BLaER1 treated with 17β-estradiol and CSF1 and Interleukin-3, amounts not matched to agents 10 nM and 100 nM (cell line): ENCODE measurements around the gene PMIS2.
A peak's percentile ranks its signal among the peaks of the same experiment; 100 is the strongest.
"Not testable (repeated sequence)": the region's sequence is repeated elsewhere in the genome, so short reads cannot be mapped to it uniquely, and the experiment has no call there.

Source experiments
- H3K27ac ChIP-seq, 11 experiments: shearing (Covaris generic); formaldehyde crosslinking; 2 replicates each; pipeline ENCODE4 v1.8.1; 2022
- H3K27me3 ChIP-seq, 11 experiments: shearing (Covaris generic); formaldehyde crosslinking; 2 replicates each; pipeline ENCODE4 v1.8.1; 2022
- H3K36me3 ChIP-seq, 11 experiments: shearing (Covaris generic); formaldehyde crosslinking; 2 replicates each; pipeline ENCODE4 v1.8.1; 2022
- H3K4me1 ChIP-seq, 10 experiments: shearing (Covaris generic); formaldehyde crosslinking; 2 replicates each; pipeline ENCODE4 v1.8.1; 2022
- H3K4me2 ChIP-seq, 11 experiments: shearing (Covaris generic); formaldehyde crosslinking; 2 replicates each; pipeline ENCODE4 v1.8.1; 2022
- H3K4me3 ChIP-seq, 10 experiments: shearing (Covaris generic); formaldehyde crosslinking; 2 replicates each; pipeline ENCODE4 v1.8.1; 2022
- H3K9ac ChIP-seq, 11 experiments: shearing (Covaris generic); formaldehyde crosslinking; 2 replicates each; pipeline ENCODE4 v1.8.1; 2022
- H3K9me3 ChIP-seq, 11 experiments: shearing (Covaris generic); formaldehyde crosslinking; replicated peaks in 1 of 11; 2 replicates each; pipeline ENCODE4 v1.8.1; 2022
- H4K20me1 ChIP-seq, 11 experiments: shearing (Covaris generic); formaldehyde crosslinking; 2 replicates each; pipeline ENCODE4 v1.8.1; 2022
- Cebpa-rat ChIP-seq, 11 experiments: shearing (Covaris generic); IDR thresholded peaks; 2 replicates each; pipeline ENCODE4 v1.8.1; 2022

The PMIS2 gene

GRCh38 chr19:35595928-35596327, 10.0 kb downstream of the PMIS2 start:
- no peak overlapping the region for H3K4me3 ChIP-seq
- H4K20me1 ChIP-seq = no peaks in the 10 kb centered on the region
- no peaks in the 10 kb centered on the region for H3K36me3 ChIP-seq
- peaks cover 0 to 6% (median 0%) of the 10 kb centered on the region in 10 experiments; a peak in 2 of 20 replicates for H3K4me1 ChIP-seq
- H3K9me3 ChIP-seq = no peaks in the 10 kb centered on the region
- no peak overlapping the region for H3K4me2 ChIP-seq
- H3K27me3 ChIP-seq = no peaks in the 10 kb centered on the region
- no peak for TF ChIP-seq Cebpa-rat (IDR thresholded peaks at IDR 0.05)
- no peak overlapping the region for H3K27ac ChIP-seq
- no peak overlapping the region for H3K9ac ChIP-seq

- Histone ChIP-seq H3K4me2 (peak overlapping the region in 4 of 11 experiments; percentile 4 to 37 (median 20); a peak in 3 of 22 replicates), H3K9me3 (no peaks in the 10 kb centered on the region), H3K27ac (no peak overlapping the region), H3K4me3 (no peak overlapping the region), H3K27me3 (no peaks in the 10 kb centered on the region), H4K20me1 (no peaks in the 10 kb centered on the region), H3K36me3 (no peaks in the 10 kb centered on the region), H3K9ac (no peak overlapping the region), H3K4me1 (peaks cover 0 to 6% (median 0%) of the 10 kb centered on the region in 10 experiments; a peak in 2 of 20 replicates)
- TF ChIP-seq Cebpa-rat (IDR thresholded peaks at IDR 0.05) = no peak
Observed at GRCh38 chr19:35596366-35596999, 10.5 kb downstream of the PMIS2 start.

DNA sequence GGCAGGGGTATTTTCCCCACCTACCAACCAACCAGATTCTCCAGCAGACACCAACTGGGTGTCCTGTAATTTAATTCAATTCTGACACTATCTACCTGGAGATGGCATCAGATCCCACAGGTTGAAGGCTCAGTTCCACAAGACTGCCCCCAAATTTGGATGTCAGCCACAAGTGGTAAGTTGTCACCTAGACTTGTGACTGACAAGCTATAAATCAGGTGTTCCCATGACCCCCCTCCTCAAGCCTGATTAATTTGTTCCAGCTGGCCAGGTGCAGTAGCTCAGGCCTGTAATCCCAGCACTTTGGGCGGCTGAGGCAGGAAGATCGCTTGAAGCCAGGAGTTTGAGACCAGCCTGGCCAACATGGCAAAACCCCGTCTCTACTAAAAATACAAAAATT, 16.0 kb downstream of the PMIS2 start:
- no peak overlapping the region for H3K9ac ChIP-seq
- H4K20me1 ChIP-seq = no peaks in the 10 kb centered on the region
- H3K4me1 ChIP-seq = no peaks in the 10 kb centered on the region
- H3K9me3 ChIP-seq = peaks cover 11 to 16% (median 14%) of the 10 kb centered on the region in 11 experiments
- H3K4me2 ChIP-seq = no peak overlapping the region
- no peak for TF ChIP-seq Cebpa-rat (IDR thresholded peaks at IDR 0.05)
- no peaks in the 10 kb centered on the region for H3K27me3 ChIP-seq
- no peak overlapping the region for H3K4me3 ChIP-seq
- H3K36me3 ChIP-seq = no peaks in the 10 kb centered on the region
- no peak overlapping the region for H3K27ac ChIP-seq

DNA sequence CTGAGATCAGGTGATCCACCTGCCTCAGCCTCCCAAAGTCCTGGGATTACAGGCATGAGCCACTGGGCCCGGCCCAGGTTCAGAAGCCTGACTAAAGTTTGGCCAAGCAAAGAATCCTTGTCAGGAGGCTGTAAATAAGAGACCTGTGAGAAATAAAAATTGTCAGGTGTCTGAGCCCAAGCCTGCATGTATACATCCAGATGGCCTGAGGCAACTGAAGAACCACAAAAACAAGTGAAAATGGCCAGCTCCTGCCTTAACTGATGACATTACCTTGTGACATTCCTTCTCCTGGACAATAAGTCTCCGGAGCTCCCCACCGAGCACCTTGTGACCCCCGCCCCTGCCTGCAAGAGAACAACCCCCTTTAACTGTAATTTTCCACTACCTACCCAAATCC, 18.5 kb downstream of the PMIS2 start:
- not testable (repeated sequence) for H4K20me1 ChIP-seq, H3K27me3 ChIP-seq, H3K4me2 ChIP-seq, H3K9ac ChIP-seq, H3K4me1 ChIP-seq, H3K36me3 ChIP-seq, H3K4me3 ChIP-seq, H3K27ac ChIP-seq
- peaks cover 30 to 38% (median 34%) of the 10 kb centered on the region in 11 experiments for H3K9me3 ChIP-seq

GRCh38 chr19:35607170-35607569, 21.2 kb downstream of the PMIS2 start:
- not testable (repeated sequence) for H3K27me3 ChIP-seq, H4K20me1 ChIP-seq, H3K36me3 ChIP-seq, H3K27ac ChIP-seq, H3K4me3 ChIP-seq, H3K9ac ChIP-seq, H3K4me2 ChIP-seq
- Histone ChIP-seq H3K4me1 (peaks cover 4 to 17% (median 9%) of the 10 kb centered on the region in 10 experiments; a peak in 17 of 20 replicates), H3K9me3 (peaks cover 30 to 38% (median 34%) of the 10 kb centered on the region in 11 experiments)

DNA sequence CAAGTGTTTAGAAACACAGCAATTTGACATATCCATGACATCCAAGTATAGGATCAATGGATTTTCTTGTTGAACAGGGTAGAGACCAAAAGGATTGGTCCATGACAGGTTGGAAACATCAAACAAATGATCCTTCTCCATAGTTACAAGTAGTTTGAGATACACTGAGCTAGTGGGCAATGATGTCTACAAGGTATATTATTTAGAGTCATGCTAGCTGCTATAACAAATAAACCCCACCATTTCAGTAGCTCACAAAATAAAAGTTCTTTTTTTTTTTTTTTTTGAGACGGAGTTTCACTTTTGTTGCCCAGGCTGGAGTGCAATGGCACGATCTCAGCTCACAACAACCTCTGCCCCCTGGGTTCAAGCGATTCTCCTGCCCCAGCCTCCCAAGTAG, 21.7 kb downstream of the PMIS2 start:
- TF ChIP-seq Cebpa-rat (IDR thresholded peaks at IDR 0.05) = no peak
- Histone ChIP-seq H3K27me3 (no peaks in the 10 kb centered on the region), H3K9me3 (peaks cover 30 to 38% (median 34%) of the 10 kb centered on the region in 11 experiments), H3K27ac (no peak overlapping the region), H3K4me1 (peaks cover 6 to 19% (median 11%) of the 10 kb centered on the region in 10 experiments; a peak in 17 of 20 replicates), H3K9ac (no peak overlapping the region), H3K4me2 (no peak overlapping the region), H3K4me3 (no peak overlapping the region), H4K20me1 (no peaks in the 10 kb centered on the region), H3K36me3 (no peaks in the 10 kb centered on the region)

DNA sequence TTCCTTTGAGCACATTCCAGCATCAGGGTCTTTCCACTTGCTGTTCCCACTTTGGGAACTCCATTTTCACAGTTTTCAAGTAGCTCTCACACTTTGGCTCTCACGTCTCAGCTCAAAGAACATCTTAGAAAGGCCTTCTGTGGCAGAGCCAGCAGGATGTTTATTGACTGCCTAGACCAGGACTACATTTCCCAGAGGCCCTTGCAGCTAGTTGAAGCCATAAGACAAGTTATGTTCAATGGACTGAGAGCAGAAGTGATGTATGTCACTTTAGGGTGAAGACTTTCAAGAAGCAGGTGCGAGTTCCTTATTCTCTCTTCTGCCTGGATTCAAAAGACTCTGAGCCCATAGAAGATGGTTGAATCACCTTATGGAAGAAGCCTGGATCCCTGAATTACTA, 22.3 kb downstream of the PMIS2 start:
- H3K36me3 ChIP-seq = no peaks in the 10 kb centered on the region
- no peak overlapping the region for H3K4me2 ChIP-seq
- no peak overlapping the region for H3K27ac ChIP-seq
- H3K9me3 ChIP-seq = peaks cover 30 to 38% (median 34%) of the 10 kb centered on the region in 11 experiments
- no peak overlapping the region for H3K4me3 ChIP-seq
- no peak overlapping the region for H3K9ac ChIP-seq
- no peaks in the 10 kb centered on the region for H3K27me3 ChIP-seq
- no peak for TF ChIP-seq Cebpa-rat (IDR thresholded peaks at IDR 0.05)
- H3K4me1 ChIP-seq = peaks cover 9 to 24% (median 15%) of the 10 kb centered on the region in 10 experiments; a peak in 19 of 20 replicates
- H4K20me1 ChIP-seq = no peaks in the 10 kb centered on the region

DNA sequence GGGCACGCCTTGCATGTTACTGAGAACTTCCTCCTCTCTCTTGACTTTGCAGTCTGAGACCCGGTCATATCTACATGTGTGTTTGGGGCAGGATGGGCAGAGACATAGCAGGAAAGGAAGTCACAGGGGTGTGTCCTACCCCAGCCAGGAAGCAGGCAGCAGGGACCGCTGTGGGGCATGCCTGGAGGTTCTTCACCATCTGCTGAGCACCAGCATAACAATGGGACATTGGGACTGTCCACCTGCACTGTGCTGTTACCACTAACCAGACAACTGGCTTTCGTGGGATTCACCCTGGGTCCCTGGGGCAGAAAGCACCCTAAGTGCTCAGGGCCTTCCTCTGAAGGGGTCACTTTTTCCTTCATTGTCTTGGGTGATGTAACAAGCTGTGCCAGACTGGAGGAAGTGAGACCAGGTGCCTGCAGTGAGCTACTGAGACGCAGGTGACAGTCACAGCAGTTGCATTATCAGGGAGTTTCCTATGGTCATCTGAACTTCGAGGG, 23.9 kb downstream of the PMIS2 start:
- Histone ChIP-seq H3K36me3 (peaks cover 0 to 6% (median 2%) of the 10 kb centered on the region in 11 experiments; a peak in 15 of 22 replicates), H3K9ac (no peak overlapping the region), H3K4me1 (peaks cover 14 to 30% (median 18%) of the 10 kb centered on the region in 10 experiments; a peak in 19 of 20 replicates), H3K4me2 (peak overlapping the region in 6 of 11 experiments; percentile 4 to 52 (median 30); a peak in 10 of 22 replicates), H3K9me3 (peaks cover 30 to 38% (median 34%) of the 10 kb centered on the region in 11 experiments), H3K27ac (no peak overlapping the region), H3K4me3 (no peak overlapping the region), H4K20me1 (no peaks in the 10 kb centered on the region), H3K27me3 (no peaks in the 10 kb centered on the region)
- TF ChIP-seq Cebpa-rat (IDR thresholded peaks at IDR 0.05) = no peak

GRCh38 chr19:35612224-35612558, 26.2 kb downstream of the PMIS2 start:
- Histone ChIP-seq H3K4me2 (peak overlapping the region; percentile 80 to 96 (median 93)), H4K20me1 (no peaks in the 10 kb centered on the region), H3K9ac (peak overlapping the region; percentile 77 to 92 (median 88); a peak in 18 of 22 replicates), H3K4me1 (peaks cover 14 to 30% (median 18%) of the 10 kb centered on the region in 10 experiments; a peak in 19 of 20 replicates), H3K4me3 (peak overlapping the region; percentile 69 to 89 (median 76)), H3K9me3 (peaks cover 16 to 20% (median 17%) of the 10 kb centered on the region in 11 experiments), H3K36me3 (peaks cover 0 to 28% (median 19%) of the 10 kb centered on the region in 11 experiments; a peak in 18 of 22 replicates), H3K27ac (peak overlapping the region in 6 of 11 experiments; percentile 78 to 89 (median 84); a peak in 9 of 22 replicates), H3K27me3 (no peaks in the 10 kb centered on the region)
- no peak for TF ChIP-seq Cebpa-rat (IDR thresholded peaks at IDR 0.05)
